WTC11 (cell line): ENCODE measurements around the gene TBC1D22B. TPM values are rescaled to one million over a fixed set of nuclear protein-coding genes. Genes with fewer than 3 reads are reported as not detected.

Experiments used
- ATAC-seq: fragments of 200-7000 bp; cut with Tn5 transposase; 2 replicates; pipeline ENCODE4 v1.10.0; 2021; ENCODE audit warnings: mild to moderate bottlenecking, moderate library complexity
- CTCF ChIA-PET: fragments of 300-600 bp; sonication (Branson Sonifier 250); formaldehyde crosslinking; loops from one replicate; lab custom pipeline; 2021; ENCODE audit warnings: antibody characterized with exemption; lab: Charles Lee
- POLR2A ChIA-PET: fragments of 350-600 bp; sonication (Branson Sonifier 250); formaldehyde crosslinking; loops from one replicate; lab custom pipeline; 2021; ENCODE audit warnings: antibody characterized with exemption; lab: Charles Lee
- DNase-seq: peaks from one replicate; pipeline ENCODE4 v3.0.0; 2021; ENCODE audit warnings: low spot score
- H3K27ac Mint-ChIP-seq: 2 replicates; pipeline ENCODE4 v1.8.0; 2021; ENCODE audit warnings: mixed read lengths
- H3K27me3 Mint-ChIP-seq: 2 replicates; pipeline ENCODE4 v1.8.0; 2021; ENCODE audit warnings: low read depth, mild to moderate bottlenecking, moderate library complexity, mixed read lengths
- H3K36me3 Mint-ChIP-seq: 2 replicates; pipeline ENCODE4 v1.8.0; 2021; ENCODE audit warnings: mixed read lengths
- H3K4me1 Mint-ChIP-seq: 2 replicates; pipeline ENCODE4 v1.8.0; 2022; ENCODE audit warnings: mixed read lengths
- H3K4me3 Mint-ChIP-seq: 2 replicates; pipeline ENCODE4 v1.8.0; 2021; ENCODE audit warnings: mild to moderate bottlenecking, moderate library complexity, mixed read lengths
- H3K9me3 Mint-ChIP-seq: 2 replicates; pipeline ENCODE4 v1.8.0; 2021; ENCODE audit warnings: mixed read lengths
- ARID4B ChIP-seq: sonication (generic); formaldehyde crosslinking; IDR thresholded peaks from 2 replicates; pipeline ENCODE4 v1.8.0; 2023; ENCODE audit warnings: missing genetic modification reagents, mild to moderate bottlenecking, borderline replicate concordance
- ATF2 ChIP-seq: sonication (generic); formaldehyde crosslinking; IDR thresholded peaks from 2 replicates; pipeline ENCODE4 v1.8.1; 2022; ENCODE audit warnings: low read depth, missing genetic modification reagents, borderline replicate concordance
- ATF3 ChIP-seq: sonication (generic); formaldehyde crosslinking; conservative IDR thresholded peaks from 2 replicates; pipeline ENCODE4 v1.8.1; 2022; ENCODE audit warnings: mild to moderate bottlenecking, missing genetic modification reagents
- ATF6 ChIP-seq: sonication (generic); formaldehyde crosslinking; IDR thresholded peaks from 2 replicates; pipeline ENCODE4 v1.8.1; 2023; ENCODE audit warnings: mild to moderate bottlenecking, missing genetic modification reagents
- CBFB ChIP-seq: sonication (generic); formaldehyde crosslinking; IDR thresholded peaks from 2 replicates; pipeline ENCODE4 v1.8.1; 2022; ENCODE audit warnings: mild to moderate bottlenecking, low read depth, missing genetic modification reagents
- CREB1 ChIP-seq: sonication (generic); formaldehyde crosslinking; IDR thresholded peaks from 2 replicates; pipeline ENCODE4 v1.8.0; 2023; ENCODE audit warnings: mild to moderate bottlenecking, missing genetic modification reagents
- EMX1 ChIP-seq: fragments of 250-450 bp; sonication (Bioruptor Pico); IDR thresholded peaks from 2 replicates; pipeline ENCODE4 v1.8.0; 2021; ENCODE audit warnings: mild to moderate bottlenecking
- FOXP1 ChIP-seq: sonication (generic); formaldehyde crosslinking; IDR thresholded peaks from 2 replicates; pipeline ENCODE4 v1.8.0; 2022; ENCODE audit warnings: missing genetic modification reagents, mild to moderate bottlenecking, moderate library complexity, borderline replicate concordance
- GABPB1 ChIP-seq: sonication (generic); formaldehyde crosslinking; IDR thresholded peaks from 2 replicates; pipeline ENCODE4 v1.8.1; 2023; ENCODE audit warnings: mild to moderate bottlenecking, missing genetic modification reagents
- KAT7 ChIP-seq: sonication (generic); formaldehyde crosslinking; IDR thresholded peaks from 2 replicates; pipeline ENCODE4 v1.8.1; 2023; ENCODE audit warnings: missing genetic modification reagents, mild to moderate bottlenecking, borderline replicate concordance
- MYBL2 ChIP-seq: sonication (generic); formaldehyde crosslinking; IDR thresholded peaks from 2 replicates; pipeline ENCODE4 v1.8.1; 2023; ENCODE audit warnings: mild to moderate bottlenecking, moderate library complexity, missing genetic modification reagents
- PRRX2 ChIP-seq: fragments of 250-450 bp; sonication (Bioruptor Pico); IDR thresholded peaks from 2 replicates; pipeline ENCODE4 v1.8.0; 2021; ENCODE audit warnings: mild to moderate bottlenecking
- USF1 ChIP-seq: sonication (generic); formaldehyde crosslinking; IDR thresholded peaks from 2 replicates; pipeline ENCODE4 v1.8.0; 2022; ENCODE audit warnings: mild to moderate bottlenecking, missing genetic modification reagents
- ZNF232 ChIP-seq: sonication (generic); formaldehyde crosslinking; IDR thresholded peaks from 2 replicates; pipeline ENCODE4 v1.8.0; 2022; ENCODE audit warnings: mild to moderate bottlenecking, missing genetic modification reagents
- ZNF263 ChIP-seq: sonication (generic); formaldehyde crosslinking; IDR thresholded peaks from 2 replicates; pipeline ENCODE4 v1.8.1; 2022; ENCODE audit warnings: low read depth, mild to moderate bottlenecking, moderate library complexity, missing genetic modification reagents
- ZNF416 ChIP-seq: fragments of 250-450 bp; sonication (Bioruptor Pico); IDR thresholded peaks from 2 replicates; pipeline ENCODE4 v1.9.0; 2021; ENCODE audit warnings: mild to moderate bottlenecking, inconsistent platforms
- total RNA-seq: library from RNA; stranded (reverse); gene quantifications from 3 replicates; pipeline ENCODE4 v1.2.3, GENCODE V29; 2021

Gene TBC1D22B
- total RNA-seq, 1 experiment from 2014 or later, result 16.4 TPM

- TF ChIP-seq ATF6 (CRISPR knock-in tag) (no peak), FOXP1 (CRISPR knock-in tag) (no peak)
- TF ChIP-seq, all 79 proteins: peak for 0
Measured at GRCh38 chr6:37320646-37321045, 63.1 kb downstream of the TBC1D22B start (continued).

GRCh38 chr6:37321101-37321500 is 63.5 kb downstream of the TBC1D22B start:
- ChIA-PET CTCF (no interaction called here), POLR2A (interaction anchor here (0.8 kb wide), 1 partner anchor 151 kb away, joined by 3 read pairs; the partner anchor contains the start of gene PIM1)
- H3K9me3 Mint-ChIP-seq, result no peaks in the 10 kb centered on the region
- peaks cover 2% of the 10 kb centered on the region; the same call in 1 of the 2 replicates for H3K4me1 Mint-ChIP-seq
- no peak overlapping the region for H3K27ac Mint-ChIP-seq
- no peak for ATAC-seq
- DNase-seq, result no peak
- H3K4me3 Mint-ChIP-seq, result no peak overlapping the region
- no peaks in the 10 kb centered on the region for H3K27me3 Mint-ChIP-seq
- TF ChIP-seq KAT7 (CRISPR knock-in tag), result no peak
- no peak for TF ChIP-seq CREB1 (CRISPR knock-in tag)
- TF ChIP-seq ARID4B (CRISPR knock-in tag), result no peak
- no peak for TF ChIP-seq ATF3 (CRISPR knock-in tag)
- TF ChIP-seq CBFB (CRISPR knock-in tag), result no peak
- no peak for TF ChIP-seq GABPB1 (CRISPR knock-in tag)
- no peak for TF ChIP-seq EMX1 (CRISPR knock-in tag)
- TF ChIP-seq PRRX2 (CRISPR knock-in tag), result no peak
- TF ChIP-seq ZNF232 (CRISPR knock-in tag), result no peak
- TF ChIP-seq ZNF416 (CRISPR knock-in tag), result no peak
- TF ChIP-seq MYBL2 (CRISPR knock-in tag), result no peak
- TF ChIP-seq ATF2, result no peak
- no peak for TF ChIP-seq ZNF263
- TF ChIP-seq USF1 (CRISPR knock-in tag), result no peak
- TF ChIP-seq, all 79 proteins: peak for 0
- H3K36me3 Mint-ChIP-seq, result peaks cover 15% of the 10 kb centered on the region
